NCI-H187 treated with DMSO at 0.1 percent for 48 hours (cell line): ENCODE data around the gene SUPT3H.
"Not testable (repeated sequence)": the region's sequence is repeated elsewhere in the genome, so short reads cannot be mapped to it uniquely, and the experiment has no call there.

Experiments used
- DNase-seq: peaks from one replicate; lab custom pipeline; 2025; lab: John Stamatoyannopoulos, UW

Gene SUPT3H

DNA sequence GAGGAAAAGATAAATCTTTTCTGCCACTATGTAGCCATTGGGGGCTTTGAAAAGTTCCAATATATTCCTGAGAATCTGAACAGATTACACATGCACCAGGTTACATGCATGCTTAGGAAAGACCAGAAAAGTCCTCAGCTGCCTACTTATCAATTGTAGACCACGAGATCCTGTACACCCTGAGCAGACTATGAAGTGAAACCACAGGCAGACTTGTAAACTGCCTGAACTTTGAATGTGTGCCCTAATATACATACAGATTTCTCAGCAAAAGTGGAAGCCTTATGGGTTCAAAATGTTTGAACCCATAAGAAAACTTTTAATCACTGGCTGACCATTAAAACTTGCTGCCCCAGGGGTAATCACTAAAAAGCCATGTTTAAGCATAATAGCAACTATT is 323.1 kb downstream of the SUPT3H start:
- no peak for DNase-seq

DNA sequence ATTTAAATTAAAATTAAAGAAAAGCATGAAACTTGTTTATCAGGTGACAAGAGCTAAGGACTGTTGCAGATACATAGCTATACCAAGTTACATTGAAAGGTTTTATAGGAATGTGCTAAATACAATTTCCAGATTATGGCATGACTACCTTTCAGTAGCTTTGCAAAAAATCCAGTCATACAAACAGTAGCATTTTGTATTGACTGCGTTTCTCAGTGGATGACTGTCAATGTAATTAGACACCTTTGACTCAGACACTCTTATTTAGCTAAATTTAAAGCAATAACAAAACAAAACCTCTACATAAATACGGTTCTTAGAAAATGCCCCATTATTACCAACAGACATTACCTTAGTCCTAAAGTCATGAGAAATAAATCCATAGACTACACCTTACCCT is 325.4 kb downstream of the SUPT3H start:
- no peak for DNase-seq

DNA sequence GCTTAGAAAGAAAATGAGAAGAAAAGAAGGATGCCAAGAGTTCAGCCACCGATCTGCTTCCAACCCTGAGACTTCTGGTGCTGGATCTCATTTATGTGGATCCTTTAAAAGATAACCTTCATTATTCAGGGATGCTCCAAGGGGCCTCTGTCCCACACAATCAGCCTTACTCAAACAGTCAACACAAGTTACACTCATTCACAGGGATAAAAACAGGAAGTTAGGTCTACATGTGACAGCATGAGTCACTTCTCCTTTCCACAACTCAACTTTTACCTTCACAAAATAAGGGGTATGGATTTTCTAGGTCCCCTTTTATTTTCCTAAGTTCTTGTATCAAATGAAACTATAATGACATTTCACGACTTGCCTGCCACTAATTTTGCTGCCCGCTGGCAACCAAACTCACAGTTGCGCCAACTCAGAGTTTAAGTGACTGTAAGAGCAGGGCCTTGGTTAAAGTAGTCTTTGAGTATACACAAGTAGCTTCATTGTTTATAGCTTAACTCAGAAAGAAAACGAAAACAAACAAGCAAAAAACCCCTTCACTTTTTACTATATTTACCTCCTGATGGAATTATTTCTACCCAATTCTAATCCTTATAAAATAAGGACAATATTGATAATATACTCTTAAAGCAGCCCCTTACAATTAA is 328.4 kb downstream of the SUPT3H start:
- DNase-seq = no peak

DNA sequence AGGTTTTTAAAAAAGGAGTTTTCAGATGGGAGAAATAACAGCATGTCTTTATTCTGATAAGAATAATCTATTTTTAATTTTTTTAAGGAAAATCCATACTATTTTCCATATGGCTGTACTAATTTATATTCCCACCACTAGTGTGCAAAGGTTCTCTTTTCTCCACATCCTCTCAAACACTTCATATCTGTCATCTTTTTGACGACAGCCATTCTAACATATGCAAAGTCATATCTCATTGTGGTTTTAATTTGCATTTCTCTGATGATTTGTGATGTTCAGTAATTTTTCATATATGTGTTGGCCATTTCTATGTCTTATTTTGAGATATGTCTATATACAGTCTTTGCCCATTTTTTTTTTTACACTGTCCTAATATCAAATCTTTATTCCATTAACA is 330.2 kb downstream of the SUPT3H start:
- DNase-seq = no peak

DNA sequence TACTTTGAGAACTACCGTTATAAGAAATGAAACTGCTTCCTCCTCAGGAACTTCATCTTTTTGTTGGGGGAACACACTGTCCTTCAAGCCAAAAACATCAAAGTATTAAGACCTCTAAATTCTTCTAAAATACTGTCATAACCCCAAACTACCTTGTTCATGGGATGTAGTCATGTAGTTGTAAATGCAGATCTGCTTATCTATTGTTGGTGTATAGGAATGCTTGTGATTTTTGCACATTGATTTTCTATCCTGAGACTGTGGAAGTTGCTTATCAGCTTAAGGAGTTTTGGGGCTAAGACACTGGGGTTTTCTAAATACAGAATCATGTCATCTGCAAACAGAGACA is 332.5 kb downstream of the SUPT3H start:
- DNase-seq = no peak

DNA sequence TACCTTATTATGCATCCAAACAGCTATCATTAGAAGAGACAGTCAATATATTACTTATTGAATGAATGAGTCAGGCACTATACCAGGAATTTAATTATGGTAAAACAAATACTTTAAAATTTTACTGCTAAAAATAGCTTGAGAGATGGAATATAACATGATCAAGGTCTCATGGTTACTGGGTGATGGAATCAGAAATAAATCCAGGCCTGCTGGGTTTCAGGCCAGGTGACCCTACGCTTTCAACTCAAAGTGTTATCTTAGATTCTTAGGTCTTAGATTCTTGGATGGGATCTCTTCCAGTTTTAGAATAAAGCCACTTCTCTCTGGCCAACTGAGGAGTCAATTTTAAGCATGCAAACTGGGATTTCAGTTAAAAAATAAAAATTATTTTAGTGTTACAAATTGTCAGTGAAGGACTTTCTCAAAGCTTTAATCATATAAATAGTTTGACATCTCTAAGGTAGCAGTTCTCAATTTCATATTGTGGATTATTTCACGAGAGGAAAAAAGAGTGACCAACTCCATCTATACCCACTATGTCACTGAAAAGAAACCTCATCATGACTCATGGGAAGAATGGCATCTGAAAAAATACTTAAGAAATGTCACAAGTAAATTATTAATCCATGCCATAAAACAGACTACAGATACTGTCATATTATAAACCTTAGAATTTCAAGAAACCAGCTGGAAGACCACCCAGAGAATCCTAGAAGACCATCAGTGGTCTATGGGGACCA is 333.1 kb downstream of the SUPT3H start:
- DNase-seq = no peak

DNA sequence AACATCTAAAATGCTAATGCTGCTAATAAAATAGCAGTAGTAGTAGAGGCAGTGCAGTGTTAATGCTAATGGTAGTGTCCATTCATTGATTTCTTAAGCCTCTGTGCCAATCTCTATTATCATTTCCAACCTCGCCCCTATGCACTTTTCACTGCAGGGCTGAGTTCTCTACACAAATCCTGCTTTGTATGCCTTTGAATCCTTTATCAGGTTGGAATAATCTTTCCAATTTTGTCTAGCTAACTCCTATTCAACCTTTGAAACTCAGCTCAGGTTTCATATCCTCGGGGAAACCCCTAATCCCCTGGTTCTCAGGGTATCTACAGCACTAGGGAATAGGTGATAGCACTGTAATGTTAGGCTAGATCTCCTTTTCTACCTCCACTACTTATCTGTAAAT is 333.6 kb downstream of the SUPT3H start:
- DNase-seq = no peak

DNA sequence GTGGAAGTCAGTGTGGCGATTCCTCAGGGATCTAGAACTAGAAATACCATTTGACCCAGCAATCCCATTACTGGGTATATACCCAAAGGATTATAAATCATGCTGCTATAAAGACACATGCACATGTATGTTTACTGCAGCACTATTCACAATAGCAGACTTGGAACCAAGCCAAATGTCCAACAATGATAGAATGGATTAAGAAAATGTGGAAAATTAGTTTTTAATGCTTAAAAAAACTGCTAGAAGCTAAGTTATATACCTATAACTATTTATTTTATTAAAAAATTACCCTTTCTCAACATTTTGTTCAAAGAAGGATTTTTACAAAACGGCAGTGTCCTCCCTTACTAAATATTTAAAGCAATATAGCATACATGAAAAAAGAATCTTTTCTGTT is 335.1 kb downstream of the SUPT3H start:
- not testable (repeated sequence) for DNase-seq

DNA sequence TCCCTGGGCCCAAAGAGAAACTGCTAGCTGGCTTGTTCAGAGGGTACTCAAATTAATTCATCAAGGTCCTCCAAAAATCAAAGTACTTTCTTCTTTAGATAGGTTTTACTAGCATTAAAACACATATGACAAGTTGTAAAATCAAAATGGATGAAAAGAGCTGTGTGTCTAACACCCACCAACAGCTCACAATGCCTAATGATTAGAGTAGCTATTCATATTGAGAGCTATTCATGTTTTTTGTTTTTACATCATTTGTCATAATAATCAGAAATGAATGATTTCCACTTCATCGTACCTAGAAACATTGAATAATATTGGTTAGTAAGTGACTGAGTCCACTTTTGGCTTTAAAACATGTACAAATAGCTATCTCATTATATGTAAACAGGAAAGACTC is 339.5 kb downstream of the SUPT3H start:
- no peak for DNase-seq

DNA sequence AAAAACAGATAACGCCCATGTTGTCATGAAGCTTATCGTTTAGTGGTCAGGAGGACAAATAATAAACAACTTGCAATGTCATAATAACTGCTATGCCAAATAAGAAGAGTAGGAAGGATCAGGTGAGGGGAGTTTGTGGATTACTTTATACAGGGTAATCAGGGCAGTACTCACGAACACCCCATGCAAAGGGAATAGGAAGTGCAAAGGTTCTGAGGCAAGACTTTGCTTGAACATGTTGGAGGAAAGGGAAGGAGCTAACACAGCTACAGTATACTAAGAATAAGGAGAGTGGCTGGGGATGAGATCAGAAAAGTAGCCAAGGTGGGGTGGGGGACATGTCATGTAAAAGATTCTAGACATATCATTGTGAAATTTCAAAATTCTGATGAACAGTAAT is 341.6 kb downstream of the SUPT3H start:
- DNase-seq = no peak

DNA sequence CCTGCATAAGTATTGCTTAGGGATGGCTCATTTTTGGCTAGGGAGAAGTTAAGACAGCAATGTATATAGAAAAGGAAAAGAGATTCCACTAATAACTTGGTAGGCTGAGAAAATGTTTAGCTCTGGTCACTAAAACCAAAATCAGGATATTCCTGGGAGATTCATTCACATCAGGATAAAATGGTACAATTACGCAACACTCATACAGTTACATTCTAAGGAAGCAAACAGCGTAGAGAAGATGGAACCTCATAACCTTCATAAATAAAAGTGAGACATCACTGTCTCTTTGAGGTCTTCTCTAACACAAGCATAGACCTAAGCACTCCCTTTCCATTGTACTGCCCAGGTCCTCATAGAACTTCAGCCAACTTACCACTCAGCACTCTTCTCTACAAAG is 345.3 kb downstream of the SUPT3H start:
- DNase-seq = no peak

DNA sequence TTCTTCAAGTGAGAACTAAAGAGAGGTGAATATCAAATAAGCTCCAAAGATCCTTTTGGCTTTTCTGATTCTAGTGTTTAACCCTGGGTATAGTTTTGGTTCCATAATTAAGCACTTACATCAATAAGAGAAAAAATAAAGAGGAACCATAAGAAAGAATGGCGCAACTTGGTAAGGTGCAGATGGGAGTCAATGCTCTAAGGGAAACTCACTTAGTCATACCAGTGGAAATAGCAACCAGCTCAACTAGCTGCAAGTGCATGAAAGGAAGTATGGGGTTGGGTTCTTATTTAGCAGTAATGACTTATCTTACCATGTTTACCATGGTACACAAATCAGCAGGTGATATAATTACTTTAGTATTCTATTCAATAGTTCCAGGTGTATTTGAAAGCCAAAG is 346.1 kb downstream of the SUPT3H start:
- DNase-seq = no peak

DNA sequence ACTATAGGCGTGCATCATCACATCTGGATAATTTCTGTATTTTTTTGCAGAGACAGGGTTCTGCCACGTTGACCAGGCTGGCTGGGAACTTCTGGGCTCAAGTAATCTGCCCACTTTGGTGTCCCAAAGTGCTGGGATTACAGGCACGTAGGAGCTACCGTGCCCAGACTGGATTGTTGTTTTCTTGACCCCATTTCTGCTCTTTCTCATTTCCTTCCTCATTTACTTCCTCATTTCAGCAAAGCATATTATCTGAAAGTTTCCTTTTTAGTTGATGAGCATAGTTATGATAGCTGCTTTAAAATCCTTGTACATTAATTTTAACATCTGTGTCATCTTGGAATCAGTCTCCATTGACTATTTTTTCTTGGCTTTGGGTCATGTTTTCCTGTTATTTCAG is 350.6 kb downstream of the SUPT3H start:
- DNase-seq = no peak

DNA sequence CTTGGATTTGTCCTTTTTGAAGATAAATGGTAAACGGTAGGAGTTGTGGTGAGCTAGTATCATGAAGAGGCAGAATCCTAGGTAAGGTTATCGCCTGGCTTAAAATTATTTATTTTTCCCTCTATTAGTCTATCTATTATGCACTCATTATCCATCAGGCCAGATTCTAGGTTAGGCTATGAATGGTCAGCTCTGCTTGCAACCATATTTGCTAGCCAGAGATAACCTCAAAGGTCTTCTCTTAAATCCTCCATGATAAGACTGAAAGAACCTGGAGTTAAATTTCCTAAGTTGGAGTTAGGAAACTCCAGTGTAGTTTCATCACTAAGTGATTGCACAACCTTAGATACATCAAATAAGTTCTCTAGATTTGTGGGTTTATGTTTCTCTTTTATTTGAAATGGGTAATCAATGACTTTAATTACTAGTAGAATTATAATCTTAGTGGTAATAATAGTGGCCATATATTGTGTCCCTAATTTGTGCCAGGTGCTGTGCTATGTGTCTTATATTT is 351.7 kb downstream of the SUPT3H start:
- no peak for DNase-seq

DNA sequence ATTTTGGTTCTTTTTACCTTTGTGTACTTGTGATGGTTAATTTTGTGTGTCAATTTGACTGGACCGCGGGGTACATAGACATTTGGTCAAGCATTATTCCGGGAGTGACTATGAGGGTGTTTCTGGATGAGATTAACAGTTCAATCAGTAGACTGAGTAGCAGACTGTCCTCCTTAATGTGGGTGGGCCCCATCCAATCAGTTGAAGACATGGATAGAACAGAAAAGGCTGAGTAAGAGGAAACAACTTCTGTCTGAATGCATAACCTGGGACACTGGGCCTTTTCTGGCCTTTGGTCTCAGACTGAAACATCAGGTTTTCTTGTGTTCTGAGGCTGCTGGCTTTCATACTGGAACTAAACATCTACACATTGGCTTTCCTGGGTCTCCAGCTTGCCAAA is 353.1 kb downstream of the SUPT3H start:
- no peak for DNase-seq

DNA sequence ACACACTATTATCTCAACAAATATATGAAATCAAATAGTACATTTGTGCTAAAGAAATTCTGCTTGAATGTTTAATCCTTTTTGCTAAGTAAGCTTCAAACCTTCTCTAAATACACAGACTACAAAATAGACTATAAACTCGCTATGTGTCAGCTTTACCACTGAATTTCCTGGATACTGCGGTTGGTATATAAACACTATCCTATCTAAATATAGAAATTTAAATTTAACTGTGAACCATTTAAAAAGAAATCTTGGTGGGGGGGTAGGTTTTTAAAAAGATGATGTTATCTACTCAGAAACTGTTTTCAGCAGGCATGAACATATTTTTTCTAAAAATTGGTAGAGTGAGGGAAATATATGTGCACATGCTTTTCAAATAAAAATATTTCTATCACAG is 356.1 kb downstream of the SUPT3H start:
- DNase-seq = no peak

DNA sequence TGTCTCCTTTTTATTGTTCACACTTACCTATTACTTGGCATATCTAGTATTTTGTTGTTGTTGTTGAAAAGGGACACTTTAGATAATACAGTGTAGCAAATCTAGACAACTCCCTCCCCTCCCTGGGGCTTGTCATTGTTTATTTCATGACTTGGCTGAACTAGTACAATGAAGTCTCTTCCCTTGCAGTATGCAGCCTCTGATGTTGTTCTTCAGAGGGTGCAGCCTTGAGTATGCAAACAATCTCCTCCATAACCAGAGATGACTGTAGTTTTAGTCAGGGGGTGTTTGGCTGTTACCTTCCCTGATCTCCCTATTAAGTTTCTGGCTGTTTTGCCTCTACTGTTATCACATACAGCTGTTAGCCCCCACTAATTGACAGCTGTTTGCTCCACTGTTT is 365.0 kb downstream of the SUPT3H start:
- no peak for DNase-seq

DNA sequence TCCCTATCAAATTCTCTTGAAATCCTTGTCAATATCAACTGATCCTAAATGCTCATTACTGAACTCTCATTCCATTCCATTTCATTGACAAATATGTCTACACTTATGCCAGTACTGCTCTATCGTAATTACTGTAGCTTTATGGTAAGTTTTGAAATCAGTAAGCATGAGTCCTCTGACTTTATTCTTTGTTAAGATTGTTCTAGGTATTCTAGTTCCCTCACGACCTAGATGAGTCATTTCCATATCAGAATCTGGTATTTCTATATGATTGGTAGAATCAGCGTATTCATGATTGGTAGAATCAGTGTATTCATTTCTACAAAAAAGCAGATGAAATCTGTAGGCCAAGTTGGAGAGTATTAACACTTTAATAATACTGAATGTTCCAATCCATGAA is 368.2 kb downstream of the SUPT3H start:
- no peak for DNase-seq

DNA sequence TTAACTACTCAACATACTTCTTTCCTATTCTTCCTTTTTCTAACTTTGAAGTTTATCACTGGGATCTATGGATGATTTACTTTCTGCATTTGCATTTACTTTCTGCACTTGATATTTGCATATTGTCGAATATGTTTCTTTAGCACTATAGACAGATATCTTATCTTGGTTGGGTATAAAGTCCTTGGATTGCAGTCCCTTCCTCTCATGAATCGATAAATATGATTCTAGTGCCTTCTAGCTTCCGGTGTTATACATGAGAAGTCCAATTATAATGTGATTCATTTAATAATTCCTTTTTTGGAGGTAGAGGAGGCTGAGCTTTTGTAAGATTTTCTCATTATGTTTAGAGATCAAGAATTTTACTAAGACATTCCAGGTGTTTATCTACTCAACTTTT is 370.8 kb downstream of the SUPT3H start:
- no peak for DNase-seq

DNA sequence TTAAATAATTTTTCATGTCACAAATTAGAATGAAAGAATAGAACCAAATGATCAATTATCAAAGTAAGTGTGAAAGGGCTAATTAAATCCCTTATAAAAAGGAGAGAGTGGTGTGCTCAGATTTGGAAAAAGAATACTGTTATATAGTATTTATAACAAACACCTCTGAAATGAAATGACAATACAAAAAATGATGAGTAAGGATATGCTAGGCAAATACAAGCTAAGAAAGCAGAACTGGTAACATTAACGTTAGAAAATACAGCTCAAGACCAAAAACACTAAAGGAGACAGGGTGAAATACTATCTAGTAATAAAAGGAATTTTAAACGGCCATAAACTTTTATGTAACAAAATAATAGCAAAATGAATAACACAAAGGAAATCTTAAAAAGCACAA is 373.8 kb downstream of the SUPT3H start:
- no peak for DNase-seq

DNA sequence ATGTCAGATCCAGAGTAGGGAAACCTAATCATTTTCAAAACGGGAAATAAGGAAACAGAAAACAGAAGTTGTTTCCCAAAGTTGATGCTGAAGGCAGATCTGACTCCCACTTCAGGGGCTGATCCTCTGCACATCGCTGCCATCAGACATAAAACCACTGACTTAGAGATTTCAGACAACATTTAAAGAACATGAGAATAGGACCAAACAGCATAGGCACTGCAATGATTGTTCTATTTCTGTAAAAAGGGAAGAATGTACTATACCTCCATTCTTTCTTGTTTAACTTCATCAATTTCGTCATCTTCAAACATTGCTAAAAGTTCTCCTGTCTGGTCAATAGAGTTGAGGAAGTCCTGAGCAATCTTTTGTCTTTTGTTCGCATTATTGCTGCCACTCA is 374.3 kb downstream of the SUPT3H start:
- no peak for DNase-seq

DNA sequence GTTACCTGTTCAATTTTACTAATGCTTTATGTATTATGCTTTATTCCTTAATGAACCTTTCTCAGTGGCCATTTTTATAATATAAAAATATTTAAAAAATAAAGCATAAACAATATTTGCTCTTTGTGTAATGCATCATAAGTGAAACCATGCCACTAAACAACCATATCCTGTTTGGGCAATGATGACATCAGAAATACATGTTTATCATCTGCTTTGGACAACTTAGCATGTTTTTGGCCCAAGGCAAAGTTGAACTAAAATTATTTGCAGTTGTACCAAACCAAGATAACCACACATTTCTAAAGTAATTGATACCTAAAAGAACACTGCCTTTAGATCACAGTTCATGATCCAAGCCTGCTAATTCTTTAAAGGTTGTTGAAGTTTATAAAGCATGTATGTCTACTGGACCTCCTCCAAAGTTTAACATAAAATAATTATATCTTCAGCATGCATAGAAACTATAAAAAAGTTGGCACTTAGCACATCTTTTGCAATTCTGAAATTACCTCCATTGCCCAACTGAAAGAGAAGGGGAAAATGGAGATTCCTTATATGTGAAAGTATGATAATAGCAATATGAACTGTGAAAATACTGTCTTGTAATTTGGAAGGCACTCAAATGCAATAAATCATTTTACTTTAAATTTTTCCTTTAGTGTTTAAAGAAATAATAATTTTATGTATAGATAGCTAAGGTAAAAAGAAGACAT is 375.2 kb downstream of the SUPT3H start:
- DNase-seq = no peak

DNA sequence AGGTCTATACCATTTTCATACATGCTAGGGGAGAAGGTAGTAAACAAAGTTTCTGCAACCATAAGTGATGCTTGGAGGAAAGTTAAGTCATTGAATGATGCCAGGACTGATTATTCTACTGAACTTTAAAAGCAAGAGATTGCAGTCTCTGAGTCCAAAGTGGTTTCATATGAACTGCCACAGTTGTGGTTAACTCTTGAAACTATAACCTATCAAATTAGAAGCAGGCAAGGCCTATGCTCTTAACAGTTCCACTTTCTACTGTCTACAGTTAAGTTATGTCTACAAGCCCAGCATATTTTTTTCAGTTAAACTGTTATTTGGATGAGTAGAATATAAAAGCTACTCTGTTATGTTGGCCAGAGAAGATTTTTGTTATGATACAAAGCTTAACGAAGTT is 376.1 kb downstream of the SUPT3H start:
- DNase-seq = no peak
